Measurements from ENCODE around the gene CPB2. TPM values are rescaled to one million over a fixed set of nuclear protein-coding genes. Genes with fewer than 3 reads are reported as not detected.

CPB2 gene
- total and polyA plus RNA-seq, 7 donors: not detected

- no peak for DNase-seq
- Histone ChIP-seq H3K27me3 (ENCODE audit: insufficient read depth in 3 of 3, low read length in 2 of 3) (no peaks in the 10 kb centered on the region), H3K9me3 (no peaks in the 10 kb centered on the region), H3K4me3 (no peak overlapping the region), H3K27ac (no peak overlapping the region), H3K4me1 (no peaks in the 10 kb centered on the region), H3K36me3 (ENCODE audit: insufficient read depth in 1 of 2, low read depth in 1 of 2) (no peaks in the 10 kb centered on the region)
- WGBS, 3 donors: 95 to 100% (median 97%) methylated on average over 1 of the region's 1 CpG
- intact Hi-C loops (cut with DNase I): no loop called here
- TF ChIP-seq CTCF (IDR thresholded peaks at IDR 0.05): no peak
- no peak for ATAC-seq
These were observed 29.0 kb downstream of the CPB2 start for GRCh38 chr13:46075811-46076210.

- TF ChIP-seq CTCF (IDR thresholded peaks at IDR 0.05): no peak
- Histone ChIP-seq H3K27ac (no peak overlapping the region), H3K9me3 (no peaks in the 10 kb centered on the region), H3K36me3 (ENCODE audit: insufficient read depth in 1 of 2, low read depth in 1 of 2) (no peaks in the 10 kb centered on the region), H3K4me3 (no peak overlapping the region), H3K27me3 (ENCODE audit: insufficient read depth in 3 of 3, low read length in 2 of 3) (no peaks in the 10 kb centered on the region), H3K4me1 (no peaks in the 10 kb centered on the region)
- DNase-seq (no peak), ATAC-seq (no peak)
- intact Hi-C loops (cut with DNase I): no loop called here
- 52 to 57% (median 54%) methylated on average over 5 of the region's 5 CpGs for WGBS, 3 donors
These were observed 33.1 kb downstream of the CPB2 start for GRCh38 chr13:46071590-46072249.

GRCh38 chr13:46063292-46063691 is 41.5 kb downstream of the CPB2 start:
- Histone ChIP-seq H3K4me3 (no peak overlapping the region), H3K27ac (no peak overlapping the region), H3K4me1 (no peaks in the 10 kb centered on the region), H3K27me3 (ENCODE audit: insufficient read depth in 3 of 3, low read length in 2 of 3) (no peaks in the 10 kb centered on the region), H3K36me3 (ENCODE audit: insufficient read depth in 1 of 2, low read depth in 1 of 2) (no peaks in the 10 kb centered on the region), H3K9me3 (no peaks in the 10 kb centered on the region)
- TF ChIP-seq CTCF (IDR thresholded peaks at IDR 0.05): no peak
- intact Hi-C loops (cut with DNase I): no loop called here
- 94 to 98% (median 94%) methylated on average over 2 of the region's 2 CpGs for WGBS, 3 donors
- ATAC-seq (no peak), DNase-seq (no peak)

GRCh38 chr13:46062185-46062584 is 42.6 kb downstream of the CPB2 start:
- WGBS, 3 donors: 83 to 87% (median 84%) methylated on average over 5 of the region's 5 CpGs
- H3K4me3 ChIP-seq: no peak overlapping the region
- H3K9me3 ChIP-seq: no peaks in the 10 kb centered on the region
- H3K4me1 ChIP-seq: no peaks in the 10 kb centered on the region
- intact Hi-C loops (cut with DNase I): no loop called here
- ATAC-seq (no peak), DNase-seq (no peak)
- H3K27ac ChIP-seq: no peak overlapping the region
- no peaks in the 10 kb centered on the region for H3K27me3 ChIP-seq (ENCODE audit: insufficient read depth in 3 of 3, low read length in 2 of 3)
- H3K36me3 ChIP-seq (ENCODE audit: insufficient read depth in 1 of 2, low read depth in 1 of 2): no peaks in the 10 kb centered on the region
- TF ChIP-seq CTCF (IDR thresholded peaks at IDR 0.05): no peak

- H3K36me3 ChIP-seq (ENCODE audit: insufficient read depth in 1 of 2, low read depth in 1 of 2): no peaks in the 10 kb centered on the region
- no peak for TF ChIP-seq CTCF (IDR thresholded peaks at IDR 0.05)
- H3K9me3 ChIP-seq: no peaks in the 10 kb centered on the region
- intact Hi-C loops (cut with DNase I): no loop called here
- DNase-seq: no peak
- no peak for ATAC-seq
- H3K4me3 ChIP-seq: no peak overlapping the region
- no peak overlapping the region for H3K27ac ChIP-seq
- no peaks in the 10 kb centered on the region for H3K4me1 ChIP-seq
- H3K27me3 ChIP-seq (ENCODE audit: insufficient read depth in 3 of 3, low read length in 2 of 3): no peaks in the 10 kb centered on the region
These were observed 45.4 kb downstream of the CPB2 start for GRCh38 chr13:46059405-46059804.
